BE2C (cell line): Measurements from ENCODE around the gene IL1RL2. TPM values are rescaled to one million over a fixed set of nuclear protein-coding genes. Genes with fewer than 3 reads are reported as not detected.

Experiments used
- DNase-seq: peaks from one replicate; pipeline ENCODE4 v3.0.0-alpha.2; 2020
- H3K27me3 ChIP-seq: fragments of 250-450 bp; sonication (Bioruptor Pico); 2 replicates; pipeline ENCODE4 v1.5.1; 2020; ENCODE audit warnings: mild to moderate bottlenecking
- H3K36me3 ChIP-seq: fragments of 250-450 bp; sonication (Bioruptor Pico); 2 replicates; pipeline ENCODE4 v1.5.1; 2020; ENCODE audit warnings: mild to moderate bottlenecking
- H3K4me1 ChIP-seq: fragments of 250-450 bp; sonication (Bioruptor Pico); 2 replicates; pipeline ENCODE4 v1.5.1; 2020
- H3K4me3 ChIP-seq: 2 replicates; pipeline ENCODE4 v1.5.1; 2011; ENCODE audit warnings: low read depth, low read length
- H3K9me3 ChIP-seq: fragments of 250-450 bp; sonication (Bioruptor Pico); 2 replicates; pipeline ENCODE4 v1.5.1; 2020
- polyA plus RNA-seq: library from polyadenylated mRNA; unstranded; fragments of >200 nt; gene quantifications from one replicate; pipeline ENCODE4 v1.2.1, GENCODE V29; 2012; ENCODE audit warnings: low read depth, missing spikeins; ENCODE audit not compliant: insufficient read length, insufficient read depth
- TF ChIP-seq, protein P1 (sequence below): IDR thresholded peaks from 2 replicates; pipeline ENCODE4 v1.5.1; 2012; ENCODE audit warnings: mild to moderate bottlenecking, low read depth, low read length

Gene IL1RL2
- polyA plus RNA-seq = not detected

DNA sequence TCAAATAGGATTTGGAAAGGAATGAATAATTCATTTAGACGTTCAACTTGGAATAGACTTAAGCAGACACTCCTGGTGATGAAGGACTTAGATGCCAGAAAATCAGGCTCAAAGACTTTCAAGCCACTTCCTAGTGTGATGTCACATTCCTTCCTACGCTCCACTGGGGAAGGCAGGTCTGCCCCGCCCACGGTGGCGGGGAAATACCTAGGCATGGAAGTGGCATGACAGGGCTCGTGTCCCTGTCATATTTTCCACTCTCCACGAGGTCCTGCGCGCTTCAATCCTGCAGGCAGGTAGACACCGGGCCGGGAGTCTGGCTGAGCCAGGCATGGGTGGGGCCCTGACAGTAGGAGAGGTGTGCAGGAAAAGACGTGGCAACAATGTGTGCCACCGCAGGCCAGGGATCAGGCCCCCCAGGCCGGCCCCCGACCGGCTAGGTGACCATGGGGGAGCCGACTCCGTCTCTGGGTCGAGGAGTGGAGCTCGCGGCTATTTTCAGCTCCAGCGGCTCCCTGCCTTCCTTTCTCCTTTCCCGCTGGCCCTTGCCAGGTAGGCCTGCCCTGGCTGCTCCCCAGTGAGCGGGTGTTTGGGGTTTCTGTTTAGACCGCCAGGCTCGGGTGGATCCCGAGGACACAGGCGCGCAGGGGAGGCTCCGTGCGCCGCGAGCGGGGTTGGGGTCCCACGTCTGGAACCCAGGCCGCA, at the start of gene IL1RL2:
Gene IL1RL2 (plus strand): TSS at position 233 of the 705 bp plus-strand sequence. CDS start 845 bp downstream, outside the sequence.
- Histone ChIP-seq H3K36me3 (no peaks in the 10 kb centered on the region), H3K4me1 (no peaks in the 10 kb centered on the region), H3K4me3 (no peak within 1 kb of the TSS), H3K9me3 (no peaks in the 10 kb centered on the region), H3K27me3 (no peaks in the 10 kb centered on the region)
- TF ChIP-seq, protein P1, sequence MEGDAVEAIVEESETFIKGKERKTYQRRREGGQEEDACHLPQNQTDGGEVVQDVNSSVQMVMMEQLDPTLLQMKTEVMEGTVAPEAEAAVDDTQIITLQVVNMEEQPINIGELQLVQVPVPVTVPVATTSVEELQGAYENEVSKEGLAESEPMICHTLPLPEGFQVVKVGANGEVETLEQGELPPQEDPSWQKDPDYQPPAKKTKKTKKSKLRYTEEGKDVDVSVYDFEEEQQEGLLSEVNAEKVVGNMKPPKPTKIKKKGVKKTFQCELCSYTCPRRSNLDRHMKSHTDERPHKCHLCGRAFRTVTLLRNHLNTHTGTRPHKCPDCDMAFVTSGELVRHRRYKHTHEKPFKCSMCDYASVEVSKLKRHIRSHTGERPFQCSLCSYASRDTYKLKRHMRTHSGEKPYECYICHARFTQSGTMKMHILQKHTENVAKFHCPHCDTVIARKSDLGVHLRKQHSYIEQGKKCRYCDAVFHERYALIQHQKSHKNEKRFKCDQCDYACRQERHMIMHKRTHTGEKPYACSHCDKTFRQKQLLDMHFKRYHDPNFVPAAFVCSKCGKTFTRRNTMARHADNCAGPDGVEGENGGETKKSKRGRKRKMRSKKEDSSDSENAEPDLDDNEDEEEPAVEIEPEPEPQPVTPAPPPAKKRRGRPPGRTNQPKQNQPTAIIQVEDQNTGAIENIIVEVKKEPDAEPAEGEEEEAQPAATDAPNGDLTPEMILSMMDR = no peak
- no peak for DNase-seq

GRCh38 chr2:102137138-102137537, 49.7 kb upstream of the IL1RL2 start:
- H3K27me3 ChIP-seq = no peaks in the 10 kb centered on the region
- DNase-seq = no peak
- TF ChIP-seq, protein P1 = no peak
- no peak overlapping the region for H3K4me3 ChIP-seq
- H3K9me3 ChIP-seq = no peaks in the 10 kb centered on the region
- no peaks in the 10 kb centered on the region for H3K36me3 ChIP-seq
- H3K4me1 ChIP-seq = no peaks in the 10 kb centered on the region

GRCh38 chr2:102138331-102138730, 48.5 kb upstream of the IL1RL2 start:
- H3K36me3 ChIP-seq = no peaks in the 10 kb centered on the region
- H3K27me3 ChIP-seq = peaks cover 8% of the 10 kb centered on the region; the same call in 1 of the 2 replicates
- no peak for DNase-seq
- H3K4me1 ChIP-seq = no peaks in the 10 kb centered on the region
- no peaks in the 10 kb centered on the region for H3K9me3 ChIP-seq
- TF ChIP-seq, protein P1 = no peak
- H3K4me3 ChIP-seq = no peak overlapping the region

GRCh38 chr2:102139851-102140250, 47.0 kb upstream of the IL1RL2 start:
- Histone ChIP-seq H3K9me3 (no peaks in the 10 kb centered on the region), H3K27me3 (peaks cover 8% of the 10 kb centered on the region; the same call in 1 of the 2 replicates), H3K4me3 (no peak overlapping the region), H3K36me3 (no peaks in the 10 kb centered on the region), H3K4me1 (no peaks in the 10 kb centered on the region)
- DNase-seq = no peak
- TF ChIP-seq, protein P1 = no peak

GRCh38 chr2:102140377-102140776, 46.4 kb upstream of the IL1RL2 start:
- DNase-seq = no peak
- Histone ChIP-seq H3K4me3 (no peak overlapping the region), H3K9me3 (no peaks in the 10 kb centered on the region), H3K36me3 (no peaks in the 10 kb centered on the region), H3K27me3 (peaks cover 8% of the 10 kb centered on the region; the same call in 1 of the 2 replicates), H3K4me1 (no peaks in the 10 kb centered on the region)
- TF ChIP-seq, protein P1 = no peak
